HepG2 (cell line): Measurements from ENCODE around the gene ERRFI1. TPM values are rescaled to one million over a fixed set of nuclear protein-coding genes. Genes with fewer than 3 reads are reported as not detected.

Experiments used
- AHR ChIP-seq: IDR thresholded peaks from 2 replicates; pipeline ENCODE4 v1.6.1; 2018; ENCODE audit warnings: missing genetic modification reagents, missing compliant biosample characterization
- ATF5 ChIP-seq: sonication (generic); formaldehyde crosslinking; IDR thresholded peaks from 2 replicates; pipeline ENCODE4 v1.4.0; 2020; ENCODE audit warnings: mild to moderate bottlenecking, low read depth, missing genetic modification reagents
- HOXA7 ChIP-seq: sonication (generic); formaldehyde crosslinking; IDR thresholded peaks from 2 replicates; pipeline ENCODE4 v1.8.1; 2022; ENCODE audit warnings: mild to moderate bottlenecking, missing genetic modification reagents, moderate library complexity
- MED1 ChIP-seq: sonication (generic); formaldehyde crosslinking; IDR thresholded peaks from 2 replicates; pipeline ENCODE4 v1.4.0; 2020; ENCODE audit warnings: missing genetic modification reagents
- MIER3 ChIP-seq: IDR thresholded peaks from 2 replicates; pipeline ENCODE4 v1.6.1; 2016; ENCODE audit warnings: missing compliant biosample characterization, borderline replicate concordance
- NFATC3 ChIP-seq: sonication (generic); formaldehyde crosslinking; IDR thresholded peaks from 2 replicates; pipeline ENCODE4 v1.5.1; 2020; ENCODE audit warnings: mild to moderate bottlenecking, missing genetic modification reagents
- POLR2AphosphoS5 ChIP-seq: IDR thresholded peaks from 2 replicates; pipeline ENCODE4 v1.6.1; 2012; ENCODE audit warnings: low read depth, low read length
- RBM22 ChIP-seq: fragments of 200-400 bp; formaldehyde crosslinking; optimal IDR thresholded peaks from 2 replicates; pipeline ENCODE3; 2017; ENCODE audit warnings: mild to moderate bottlenecking, low read length, moderate library complexity
- RCOR2 ChIP-seq: IDR thresholded peaks from 2 replicates; pipeline ENCODE4 v1.6.1; 2016; ENCODE audit warnings: missing biosample characterization, missing genetic modification reagents
- SIN3A ChIP-seq: IDR thresholded peaks from 2 replicates; pipeline ENCODE4 v1.6.1; 2011; ENCODE audit warnings: low read depth, mild to moderate bottlenecking, control low read depth, low read length, borderline replicate concordance
- SOX6 ChIP-seq, 2 experiments: fragments of 450-650 bp in 1 of 2; sonication (generic) in 1 of 2; formaldehyde crosslinking in 1 of 2; IDR thresholded peaks; 2 replicates each; pipeline versions ENCODE4 v1.4.0 to v1.6.1; 2017 to 2020; ENCODE audit warnings: antibody characterized with exemption in 1 of 2, mild to moderate bottlenecking in 1 of 2, missing genetic modification reagents in 1 of 2
- TBX2 ChIP-seq: sonication (generic); formaldehyde crosslinking; IDR thresholded peaks from 2 replicates; pipeline ENCODE4 v1.5.0; 2020; ENCODE audit warnings: missing genetic modification reagents, mild to moderate bottlenecking, borderline replicate concordance
- ZFP37 ChIP-seq: sonication (generic); formaldehyde crosslinking; IDR thresholded peaks from 2 replicates; pipeline ENCODE4 v1.4.0; 2020; ENCODE audit warnings: missing genetic modification reagents, borderline replicate concordance
- ZNF121 ChIP-seq: sonication (generic); formaldehyde crosslinking; IDR thresholded peaks from 2 replicates; pipeline ENCODE4 v1.5.0; 2020; ENCODE audit warnings: mild to moderate bottlenecking, missing genetic modification reagents
- ZNF460 ChIP-seq: sonication (generic); formaldehyde crosslinking; IDR thresholded peaks from 2 replicates; pipeline ENCODE4 v1.5.1; 2020; ENCODE audit warnings: missing genetic modification reagents, mild to moderate bottlenecking, borderline replicate concordance
- ZNF512 ChIP-seq: sonication (generic); formaldehyde crosslinking; IDR thresholded peaks from 2 replicates; pipeline ENCODE4 v1.4.0; 2020; ENCODE audit warnings: mild to moderate bottlenecking, missing genetic modification reagents
- ZNF549 ChIP-seq: sonication (generic); formaldehyde crosslinking; IDR thresholded peaks from 2 replicates; pipeline ENCODE4 v1.5.0; 2020; ENCODE audit warnings: missing genetic modification reagents
- ZNF674 ChIP-seq: sonication (generic); formaldehyde crosslinking; IDR thresholded peaks from 2 replicates; pipeline ENCODE4 v1.5.0; 2020; ENCODE audit warnings: low read depth, mild to moderate bottlenecking, missing genetic modification reagents
- polyA plus RNA-seq, 8 experiments: library from polyadenylated mRNA; depleted of rRNA in 3 of 8; stranded (reverse) in 7 of 8; unstranded in 1 of 8; fragments of >200 nt; fragmentation: Illumina TruSeq in 4 of 8; extraction: Trizol in 4 of 8; gene quantifications; 2 replicates each; pipeline versions ENCODE4 v1.2.1 to v1.2.3, GENCODE V29; 2011 to 2016; ENCODE audit warnings: low read depth in 4 of 8, missing spikeins in 1 of 8, mixed read lengths in 1 of 8; ENCODE audit not compliant: insufficient read depth in 1 of 8
- total RNA-seq, 5 experiments: library from RNA; depleted of rRNA; stranded (reverse); fragments of >200 nt; fragmentation: Illumina TruSeq; extraction: Trizol; gene quantifications; 2 replicates each; pipeline ENCODE4 v1.2.3, GENCODE V29; 2016; ENCODE audit warnings: low read depth in 1 of 5

The ERRFI1 gene
- total and polyA plus RNA-seq, 2 of the 13 experiments (the other 11 are each of a cell fraction or from before 2014, with no cell fraction given), result 84.4 to 753 TPM

GRCh38 chr1:8025061-8025670, 943 bp downstream of the ERRFI1 start (continued):
- TF ChIP-seq POLR2AphosphoS5 (peak; percentile 62), TBX2 (CRISPR knock-in tag) (no peak), ZNF121 (no peak), ZNF512 (CRISPR knock-in tag) (no peak), ZNF549 (no peak), ZNF674 (CRISPR knock-in tag) (no peak), RCOR2 (no peak), MED1 (0 out of 2 replicates have a peak, but pooled peaks have one; percentile 11), ZFP37 (CRISPR knock-in tag) (0 out of 2 replicates have a peak, but pooled peaks have one; percentile 47), HOXA7 (CRISPR knock-in tag) (no peak), SOX6 (IDR thresholded peaks at IDR 0.05) (no peak), SOX6 (CRISPR knock-in tag; IDR thresholded peaks at IDR 0.05) (no peak), ZNF460 (CRISPR knock-in tag) (no peak), AHR (CRISPR knock-in tag) (no peak), SIN3A (peak; percentile 21; the same call in 1 of the 2 replicates), ATF5 (CRISPR knock-in tag) (no peak), RBM22 (peak; percentile 70), NFATC3 (no peak), MIER3 (no peak)
